Activated CD4-positive, CD25-positive, alpha-beta regulatory T cell treated with anti-CD3 and anti-CD28 coated beads, Interleukin-2, amount 50 U/mL, for 24 hours (primary cell): Measurements from ENCODE around the gene TBXAS1.
"Not testable (repeated sequence)": the region's sequence is repeated elsewhere in the genome, so short reads cannot be mapped to it uniquely, and the experiment has no call there.

Source experiments
- ATAC-seq, 2 donors: fragments of 150-1000 bp; cut with Tn5 transposase; one replicate each; pipeline ENCODE4 v1.10.0; 2021; ENCODE audit warnings: mild to moderate bottlenecking in 1 of 2, moderate library complexity in 1 of 2

The TBXAS1 gene

DNA sequence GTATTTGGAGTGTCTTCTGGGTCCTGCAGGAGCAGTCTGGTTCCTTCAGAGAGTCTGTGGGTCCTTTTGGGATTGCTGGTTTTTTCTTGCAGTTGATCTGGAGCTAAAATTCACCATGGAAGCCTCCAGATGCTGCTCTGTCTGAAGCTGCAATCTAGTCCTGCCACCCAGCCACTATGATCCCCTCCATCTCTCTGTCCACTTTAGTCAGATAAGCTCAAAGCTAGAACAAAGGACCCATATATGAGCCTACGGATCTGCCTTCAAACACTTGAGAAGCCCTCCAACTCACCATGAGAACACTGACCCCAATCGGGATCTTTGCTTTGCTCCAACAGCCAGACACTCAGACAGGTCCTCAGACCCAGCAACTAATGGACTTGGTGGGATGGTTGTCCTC, 618 bp upstream of the TBXAS1 start:
- no peak for ATAC-seq

DNA sequence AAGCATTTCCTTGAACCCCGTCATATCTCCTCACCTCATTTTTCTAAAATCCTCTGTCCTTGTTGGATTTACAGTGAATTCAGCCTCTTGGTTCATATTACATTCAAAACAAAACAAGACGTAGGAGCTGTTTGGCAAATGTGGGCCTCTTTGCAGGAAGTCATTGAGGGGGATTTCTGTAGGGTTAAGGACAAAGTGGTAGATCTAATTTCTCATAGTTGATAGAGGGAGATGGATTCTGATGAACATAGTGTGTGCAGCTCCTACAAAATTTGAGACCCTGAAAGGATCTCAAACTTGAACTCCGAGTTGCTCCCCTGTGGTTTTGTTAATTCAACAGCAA, 682 bp downstream of the TBXAS1 start:
- no peak for ATAC-seq

DNA sequence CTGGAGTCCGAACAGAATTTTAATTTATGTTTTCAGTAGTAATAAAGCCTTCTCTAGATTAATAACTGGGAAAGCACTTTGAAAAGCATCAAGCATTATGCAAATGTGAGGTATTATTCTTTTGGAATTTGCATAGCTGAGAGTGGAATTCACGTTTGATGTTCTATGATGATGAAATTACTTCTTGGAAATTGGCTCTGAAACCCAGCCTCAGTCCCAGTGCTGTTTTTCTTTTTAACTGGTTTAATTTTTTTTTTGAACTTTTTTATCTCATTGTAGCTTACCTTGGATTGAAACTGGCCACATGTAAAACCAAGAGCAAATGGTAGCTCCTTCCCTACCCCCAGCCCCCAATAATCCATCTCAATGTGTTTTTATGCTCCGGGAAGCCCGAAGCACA, 1.2 kb downstream of the TBXAS1 start:
- ATAC-seq: no peak

DNA sequence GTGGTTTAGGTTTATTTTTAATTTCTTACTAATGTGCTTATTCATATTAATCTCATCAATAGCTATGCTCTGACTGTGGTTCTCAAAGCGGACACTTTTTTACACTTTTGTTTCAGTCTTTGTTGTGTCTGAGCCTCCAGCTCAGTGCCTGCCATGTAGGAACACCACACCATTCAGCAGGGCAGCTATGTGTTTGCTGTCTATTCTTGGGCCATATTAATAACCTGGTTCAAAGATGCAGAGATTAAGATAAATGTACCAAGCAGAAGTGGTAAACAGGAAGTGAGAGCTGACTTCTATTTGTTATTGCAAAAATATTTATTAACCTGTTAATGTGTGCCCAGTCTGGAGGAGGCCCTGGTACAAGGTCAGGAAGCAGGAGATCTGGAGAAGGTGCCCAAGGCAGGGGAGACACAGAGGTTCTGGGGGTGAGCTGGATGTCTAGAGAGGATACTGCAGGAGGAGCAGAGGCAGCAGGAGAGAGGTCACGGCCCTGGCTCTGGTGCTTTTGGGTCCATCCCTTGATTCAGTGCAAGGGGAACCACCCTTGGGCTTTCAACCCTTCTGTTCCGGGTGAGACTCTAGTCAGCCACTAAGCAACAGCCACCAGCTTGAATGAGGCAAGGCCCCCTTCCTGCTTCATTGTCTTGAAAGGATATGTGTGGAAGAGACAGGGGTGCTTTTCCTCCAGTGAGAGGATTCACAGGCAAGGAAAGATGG, 1.9 kb downstream of the TBXAS1 start:
- ATAC-seq: peak; percentile 56 to 75

DNA sequence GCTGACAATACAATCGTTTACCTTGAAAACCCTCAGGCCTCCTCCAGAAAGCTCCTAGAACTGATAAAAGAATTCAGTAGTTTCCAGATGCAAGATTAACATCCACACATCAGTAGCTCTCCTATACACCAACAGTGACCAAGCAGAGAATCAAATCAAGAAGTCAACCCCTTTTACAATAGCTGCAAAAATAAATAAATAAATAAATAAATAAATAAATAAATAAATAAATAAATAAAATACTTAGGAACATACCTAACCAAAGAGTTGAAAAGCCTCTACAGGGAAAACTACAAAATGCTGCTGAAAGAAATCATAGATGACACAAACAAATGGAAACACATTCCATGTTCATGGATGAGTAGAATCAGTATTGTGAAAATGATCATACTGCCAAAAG, 6.8 kb downstream of the TBXAS1 start:
- ATAC-seq: not testable (repeated sequence)

DNA sequence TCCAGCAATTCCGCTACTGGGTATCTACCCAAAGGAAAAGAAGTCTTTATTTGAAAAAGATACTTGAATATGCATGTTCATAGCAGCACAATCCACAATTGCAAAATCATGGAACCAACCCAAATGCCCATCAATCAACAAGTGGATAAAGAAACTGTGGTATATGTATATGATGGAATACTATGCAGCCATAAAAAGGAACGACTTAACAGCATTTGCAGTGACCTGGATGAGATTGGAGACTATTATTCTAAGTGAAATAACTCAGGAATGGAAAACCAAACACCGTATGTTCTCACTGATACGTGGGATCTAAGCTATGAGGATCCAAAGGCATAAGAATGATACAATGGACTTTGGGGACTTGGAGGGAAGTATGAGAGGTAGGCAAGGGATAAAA, 8.2 kb downstream of the TBXAS1 start:
- not testable (repeated sequence) for ATAC-seq

DNA sequence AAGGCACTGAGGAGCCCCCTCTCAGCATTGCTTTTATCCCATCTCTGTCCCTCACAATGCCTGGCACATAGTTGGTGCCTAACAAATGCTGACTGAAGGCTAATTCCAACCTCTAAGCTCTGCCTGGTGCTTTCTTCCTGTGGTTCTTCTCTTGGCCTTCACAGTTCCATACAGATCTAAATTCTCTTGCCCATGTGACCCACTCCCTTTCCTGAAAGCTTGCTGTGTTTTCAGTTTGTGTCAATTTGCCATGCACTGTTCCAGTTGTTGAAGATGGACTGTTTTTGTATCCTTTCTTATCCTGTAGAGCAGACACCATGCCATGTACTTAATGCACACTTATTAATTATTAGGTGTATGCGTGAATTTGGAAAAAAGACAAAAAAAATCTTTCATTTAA, 9.2 kb downstream of the TBXAS1 start:
- ATAC-seq: no peak

DNA sequence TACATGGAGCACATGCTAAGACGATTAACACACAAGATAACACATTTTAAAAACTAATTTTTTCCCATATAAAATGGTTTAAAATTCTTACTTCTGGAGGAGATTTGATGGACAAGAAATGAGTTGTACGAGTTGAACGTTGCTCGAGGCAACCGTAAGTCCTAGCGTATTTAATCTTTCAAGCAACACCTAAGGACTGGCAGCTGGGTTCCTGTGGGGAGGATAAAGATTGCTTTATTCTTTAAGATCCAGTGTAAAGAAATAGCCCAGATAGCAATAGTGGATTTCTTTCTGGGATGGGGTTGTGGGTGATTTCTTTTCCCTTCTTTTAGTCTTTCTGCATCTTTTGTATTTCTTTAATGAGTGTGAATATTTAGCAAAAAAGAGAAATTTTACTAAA, 9.8 kb downstream of the TBXAS1 start:
- ATAC-seq: no peak

DNA sequence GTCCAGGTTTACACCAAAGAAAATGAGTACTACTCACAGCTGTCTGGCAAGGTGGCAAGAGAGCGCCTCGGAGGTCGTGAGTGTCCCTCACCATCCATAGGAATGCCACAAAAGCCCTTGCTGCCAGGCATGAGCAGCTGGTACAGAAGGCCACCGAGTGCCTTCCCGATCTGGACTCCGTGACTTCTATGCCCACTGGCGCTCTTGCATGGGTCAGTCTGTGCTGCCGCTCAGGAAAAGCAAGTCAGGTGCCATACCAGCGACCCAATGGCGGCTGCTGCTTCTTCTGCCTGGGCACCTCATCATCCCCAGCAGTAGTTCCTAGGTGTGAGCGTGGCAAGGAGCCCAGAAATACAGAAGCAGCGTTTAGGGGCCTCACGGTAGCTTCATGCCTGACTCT, 11.7 kb downstream of the TBXAS1 start:
- ATAC-seq: no peak

DNA sequence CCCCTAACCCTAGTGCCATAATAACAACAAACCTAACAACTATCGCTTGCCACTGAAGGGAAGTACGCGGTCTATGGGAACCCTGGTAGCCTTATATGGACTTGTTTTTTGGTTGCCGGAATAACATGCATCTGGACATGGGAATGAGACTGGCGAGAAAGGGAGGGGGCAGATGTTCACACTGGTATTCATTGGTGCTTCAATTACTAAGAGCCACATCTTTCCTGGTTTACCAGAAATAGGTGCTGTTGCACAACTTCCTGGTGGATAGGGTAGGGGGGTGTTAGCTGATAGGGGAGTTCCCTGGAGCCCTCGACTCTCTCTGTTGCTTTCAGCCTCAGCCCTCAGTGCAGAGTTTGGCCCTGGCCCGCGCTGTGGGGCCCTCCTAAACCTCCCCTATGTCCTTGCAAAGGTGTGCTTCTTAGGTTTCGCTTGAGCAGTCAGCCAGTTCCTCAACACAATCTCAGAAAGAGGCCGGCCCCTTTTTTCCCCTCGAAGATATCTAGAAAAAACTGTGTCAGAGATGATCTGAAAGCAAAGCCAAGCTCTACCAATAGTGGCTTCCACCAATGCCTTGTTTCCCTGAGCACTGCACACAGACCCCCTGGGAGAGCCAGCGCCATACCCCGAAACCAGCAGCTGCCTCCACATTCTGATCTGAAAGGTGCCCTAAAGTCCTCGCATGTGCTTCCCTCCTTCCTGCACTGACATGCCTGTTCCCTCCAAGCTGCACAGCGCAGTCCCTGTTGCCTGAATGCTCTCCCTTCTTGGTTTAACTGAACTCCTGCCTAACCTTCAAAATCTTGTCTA, 13.5 kb downstream of the TBXAS1 start:
- ATAC-seq: no peak

DNA sequence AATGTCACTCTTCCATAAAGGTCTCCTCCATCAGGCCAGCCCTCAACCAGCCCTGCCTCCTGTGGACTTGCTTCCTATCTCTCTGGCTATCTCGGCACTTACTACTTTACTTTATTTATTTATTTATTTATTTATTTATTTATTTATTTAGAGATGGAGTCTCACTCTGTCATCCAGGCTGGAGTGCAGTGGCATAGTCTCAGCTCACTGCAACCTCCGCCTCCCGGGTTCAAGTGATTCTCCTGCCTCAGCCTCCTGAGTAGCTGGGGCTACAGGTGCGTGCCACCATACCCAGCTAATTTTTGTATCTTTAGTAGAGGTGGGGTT, 14.1 kb downstream of the TBXAS1 start:
- ATAC-seq: not testable (repeated sequence)

DNA sequence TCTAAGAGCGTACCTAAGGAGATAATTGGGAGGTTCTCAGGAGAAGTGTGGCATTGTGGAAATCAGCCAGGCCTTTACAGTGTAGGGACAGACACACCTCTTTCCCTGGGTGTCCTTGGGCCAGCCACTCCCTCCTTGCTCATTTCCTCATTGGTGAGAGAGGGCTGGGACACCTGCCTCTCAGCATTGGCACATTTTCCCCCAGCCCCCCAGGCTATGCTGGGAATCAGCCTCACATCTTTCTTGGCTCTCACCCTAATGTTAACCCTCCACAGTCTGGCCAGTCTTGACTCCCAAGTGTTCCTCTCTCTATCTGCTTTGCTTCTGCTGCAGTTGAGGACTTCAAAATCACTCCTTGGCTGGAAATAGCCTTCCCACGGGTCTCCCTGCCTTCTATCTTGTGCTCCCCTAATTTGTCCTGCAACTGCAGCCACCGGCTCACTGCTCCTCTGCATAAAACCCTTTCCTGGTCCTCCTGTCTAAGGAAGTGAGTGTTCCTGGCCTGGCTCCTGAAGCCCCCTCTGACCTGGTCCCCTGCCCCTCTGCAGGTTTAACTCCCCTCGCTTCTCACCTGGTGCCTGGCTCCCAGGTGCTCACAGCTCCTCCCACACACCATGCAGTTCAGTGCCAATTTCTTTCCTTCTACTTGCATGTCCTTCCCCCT, 15.8 kb downstream of the TBXAS1 start:
- no peak for ATAC-seq

DNA sequence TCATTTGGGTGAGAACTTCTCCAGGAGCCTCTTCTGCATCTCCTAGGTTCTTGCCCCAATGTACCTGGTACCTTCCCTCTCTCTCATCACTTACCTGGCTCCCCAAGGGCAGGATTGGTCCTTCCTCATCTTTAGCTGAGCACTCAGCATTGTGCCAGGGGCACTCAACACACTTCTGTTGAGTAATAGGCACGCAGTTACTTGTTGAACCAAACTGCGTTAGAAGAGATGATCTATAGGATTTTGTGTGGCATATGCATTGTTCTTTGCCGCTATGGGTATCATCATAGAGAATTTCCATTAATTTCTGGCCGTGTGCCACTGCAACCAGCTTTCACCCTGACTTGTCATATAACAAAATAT, 16.4 kb downstream of the TBXAS1 start:
- ATAC-seq: no peak

DNA sequence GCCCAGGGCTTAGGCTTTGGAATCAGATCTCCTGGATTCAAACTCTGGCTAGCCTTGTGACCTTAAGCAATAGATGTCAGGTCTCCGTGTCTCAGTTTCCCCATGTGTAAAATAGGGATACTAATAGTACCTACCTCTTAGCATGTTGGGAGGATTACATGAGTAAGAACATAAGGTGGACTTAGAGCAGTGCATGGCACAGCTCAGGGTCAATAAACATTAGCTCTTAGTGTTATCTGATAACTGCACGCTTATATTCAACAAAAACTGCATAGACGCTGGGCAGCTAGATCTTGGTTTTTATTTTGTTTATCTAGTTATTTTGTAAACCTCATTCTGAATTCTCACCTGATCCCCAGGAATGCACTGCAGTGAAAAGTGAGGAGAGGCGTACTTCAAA, 17.2 kb downstream of the TBXAS1 start:
- no peak for ATAC-seq

DNA sequence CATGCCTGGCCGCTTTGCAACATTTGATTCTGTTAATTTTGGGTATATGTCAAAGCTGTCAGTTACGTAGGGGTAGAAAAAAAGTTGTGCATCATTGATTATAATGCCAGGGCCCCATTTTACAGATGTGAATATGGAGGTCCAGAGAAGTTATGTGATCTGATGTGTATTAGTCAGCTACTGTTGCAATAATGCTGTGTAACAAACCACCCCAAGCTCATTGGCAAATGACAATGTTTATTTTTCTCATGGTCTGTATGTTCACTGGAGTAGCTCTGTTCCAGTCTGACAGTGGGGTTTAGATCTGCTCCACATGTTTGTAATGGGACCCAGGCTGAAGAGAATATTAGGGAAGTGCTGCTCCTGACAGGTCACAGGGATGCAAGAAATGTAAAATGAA, 19.2 kb downstream of the TBXAS1 start:
- ATAC-seq: no peak

DNA sequence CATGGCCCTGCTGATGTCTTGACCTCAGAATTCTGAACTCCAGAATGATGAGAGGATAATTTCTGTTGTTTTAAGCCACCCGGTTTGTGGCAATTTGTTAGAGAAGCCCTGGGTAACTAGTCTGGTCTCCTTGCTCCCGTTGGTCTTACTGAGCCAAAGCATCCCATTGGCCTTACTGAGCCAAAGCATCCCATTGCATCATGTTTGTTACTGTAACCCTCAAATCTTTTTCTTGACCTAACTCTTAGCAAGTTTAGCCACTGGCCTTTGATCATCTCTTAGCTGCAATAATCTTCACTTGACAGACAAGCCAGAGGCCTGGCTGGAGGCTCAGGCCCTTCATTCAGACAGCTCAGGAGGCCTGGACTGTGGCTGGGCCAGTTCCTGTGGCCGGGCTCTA, 21.8 kb downstream of the TBXAS1 start:
- no peak for ATAC-seq

DNA sequence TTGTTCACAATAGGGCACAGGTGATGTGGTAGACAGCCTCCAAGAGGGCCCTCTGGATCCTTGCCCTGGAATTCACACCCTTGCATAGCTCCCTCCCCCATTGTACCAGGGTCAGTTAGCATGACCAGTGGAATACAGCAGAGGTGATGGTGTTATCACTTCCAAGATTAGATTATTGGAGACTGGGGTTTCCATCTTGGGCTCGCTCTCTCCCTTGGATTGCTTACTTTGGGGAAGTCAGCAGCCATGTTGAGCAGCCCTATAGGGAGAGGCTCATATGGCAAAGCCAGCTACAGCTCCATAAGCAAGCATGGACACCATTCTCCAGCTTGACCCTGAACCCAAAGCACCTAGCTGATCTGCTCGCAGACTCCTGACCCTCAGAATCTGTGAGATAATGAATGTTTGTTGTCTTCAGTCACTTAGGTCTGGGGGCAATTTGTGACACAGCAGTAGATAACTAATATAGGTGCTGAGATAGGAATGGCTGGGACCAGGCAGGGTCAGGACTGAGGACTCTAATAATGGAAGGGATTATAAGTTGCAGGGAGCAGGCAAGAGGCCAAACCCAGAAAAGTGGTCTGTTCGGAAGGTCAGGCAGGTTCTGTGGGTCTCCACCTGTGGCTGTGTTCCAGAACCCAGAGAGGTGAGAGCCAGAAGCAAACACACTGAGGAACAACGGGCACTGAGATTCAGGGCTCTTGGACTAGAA, 22.9 kb downstream of the TBXAS1 start:
- ATAC-seq: no peak

DNA sequence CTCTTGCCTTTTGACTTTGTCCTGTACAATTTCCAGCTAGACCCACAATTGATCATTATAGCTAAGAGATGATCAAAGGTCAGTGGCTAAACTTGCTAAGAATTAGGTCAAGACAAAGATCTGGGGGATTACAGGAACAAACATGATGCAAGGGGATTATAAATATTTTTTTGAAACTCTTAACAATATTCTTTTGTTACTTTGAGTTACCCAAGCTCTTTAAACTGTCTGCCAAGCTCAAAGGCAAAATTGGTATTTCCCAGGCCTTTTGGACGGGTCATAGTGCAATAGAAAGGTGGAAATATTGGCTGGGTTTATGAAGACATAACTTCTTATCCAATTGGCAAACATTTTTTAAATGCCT, 23.4 kb downstream of the TBXAS1 start:
- no peak for ATAC-seq

DNA sequence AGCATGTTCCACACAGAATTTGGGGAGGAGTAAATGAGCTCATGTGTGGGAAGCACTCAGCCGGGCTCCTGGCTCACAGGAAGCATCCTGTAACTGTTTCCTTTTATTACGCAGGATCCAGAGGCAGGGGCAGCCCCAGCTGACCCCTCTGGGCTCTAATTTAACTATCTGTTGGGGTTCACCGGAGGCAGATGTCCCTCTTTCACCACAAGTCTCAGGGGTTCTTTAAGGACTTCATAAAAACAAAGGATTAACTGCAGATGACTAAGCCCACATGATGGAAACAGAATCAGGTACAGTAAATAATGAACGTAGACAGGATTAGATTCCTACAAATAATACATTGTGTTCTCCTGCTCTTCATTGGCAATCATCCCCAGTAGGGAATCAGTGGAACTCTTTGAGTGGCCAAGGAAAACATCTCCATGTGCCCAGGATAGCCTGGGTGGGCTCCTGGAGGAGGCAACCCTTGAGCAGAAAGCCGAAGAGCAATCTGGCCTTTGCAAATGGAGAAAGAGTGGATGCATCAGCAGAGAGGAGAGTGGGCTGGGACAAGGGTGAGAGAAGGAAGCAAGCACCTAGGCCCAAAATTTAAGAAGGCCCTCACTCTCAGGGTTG, 24.6 kb downstream of the TBXAS1 start:
- no peak for ATAC-seq

DNA sequence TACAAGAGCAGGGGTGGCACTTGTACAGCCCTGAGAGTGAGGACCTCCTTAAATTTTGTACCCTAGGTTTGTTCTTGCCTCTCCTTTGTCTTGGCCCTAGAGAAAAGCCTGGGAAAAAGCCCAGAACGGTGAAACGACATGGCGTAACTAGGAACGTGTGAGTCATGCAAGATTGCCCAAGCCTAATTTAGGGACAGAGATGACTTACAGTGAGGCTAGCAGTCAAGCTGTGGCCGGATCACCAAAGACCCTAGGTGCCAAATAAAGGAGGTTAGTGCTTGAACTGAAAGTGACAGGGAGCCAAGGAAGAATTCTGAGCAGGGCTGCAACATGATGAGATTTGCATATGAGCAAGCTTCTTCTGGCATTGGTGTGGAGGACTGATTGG, 25.1 kb downstream of the TBXAS1 start:
- no peak for ATAC-seq

DNA sequence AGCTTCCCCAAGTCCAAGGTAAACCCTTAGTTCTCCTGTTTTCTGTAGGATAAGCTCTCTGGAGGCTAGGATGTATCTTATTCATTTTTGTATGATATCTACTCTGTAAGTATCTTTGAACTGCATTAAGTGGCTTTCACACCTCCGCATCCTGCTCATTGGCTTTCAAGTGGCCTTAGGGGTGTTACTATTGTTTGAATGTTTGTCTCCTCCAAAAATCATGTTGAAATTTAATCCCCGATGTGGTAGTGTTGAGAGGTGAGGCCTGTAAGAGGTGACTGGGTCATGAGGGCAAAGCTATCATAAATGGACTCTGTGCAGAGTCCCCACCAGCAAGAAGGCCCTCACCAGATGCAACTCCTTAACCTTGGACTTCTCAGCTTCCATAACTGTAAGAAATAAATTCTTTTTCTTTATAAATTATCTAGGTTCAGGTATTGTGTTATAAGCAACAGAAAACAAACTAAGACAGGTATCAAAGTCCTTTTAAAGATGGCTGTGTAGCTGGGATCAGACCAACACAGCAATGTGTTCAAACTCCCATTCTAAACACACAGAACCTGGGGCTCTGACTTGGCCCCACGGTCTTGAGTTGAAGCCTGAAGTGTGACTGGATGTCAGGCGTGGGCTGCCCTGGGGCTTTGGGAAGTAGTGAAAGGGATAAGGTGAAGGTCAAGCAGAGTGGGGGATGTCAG, 25.9 kb downstream of the TBXAS1 start:
- no peak for ATAC-seq

DNA sequence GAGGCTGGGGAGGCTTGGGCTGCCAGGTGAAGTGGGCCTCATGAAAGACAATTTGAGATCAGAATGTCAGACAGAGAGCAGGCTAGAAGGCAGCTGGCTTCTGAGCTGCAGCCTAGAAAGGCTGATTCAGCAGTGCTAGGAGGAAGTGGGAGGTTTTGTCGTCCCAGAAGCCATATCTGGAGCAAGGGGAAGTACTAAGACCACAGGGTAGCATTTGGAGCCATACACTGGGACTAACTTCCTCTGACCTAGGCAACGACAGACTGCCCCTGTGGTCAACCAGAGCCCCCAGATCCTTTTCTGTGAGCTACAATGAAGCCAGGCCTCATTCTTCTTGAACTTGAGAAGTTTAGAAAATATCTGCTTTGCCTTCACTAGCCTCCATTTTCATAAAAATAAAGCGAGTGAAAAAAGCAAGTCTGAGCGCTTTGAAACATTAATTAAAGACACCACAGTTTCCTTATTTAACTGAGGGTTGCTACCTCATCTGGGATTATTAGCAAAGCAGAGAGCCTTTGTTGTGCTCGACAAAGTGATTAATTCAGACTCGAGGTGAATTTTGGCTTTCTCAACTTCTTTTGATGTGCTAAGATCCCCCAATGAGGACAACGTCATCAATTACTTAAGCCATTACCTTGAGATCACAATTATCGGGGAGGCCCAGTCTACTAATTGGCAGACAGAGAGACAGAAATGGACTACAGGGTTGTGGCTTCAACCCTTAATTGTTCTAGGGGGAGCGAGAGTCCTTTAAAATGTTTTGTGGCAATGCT, 26.6 kb downstream of the TBXAS1 start:
- peak in 1 of 2 donors; percentile 51 for ATAC-seq
